Neuronal stem cell (in vitro differentiated cells): ENCODE data around the gene ASCL4. TPM values are rescaled to one million over a fixed set of nuclear protein-coding genes. Genes with fewer than 3 reads are reported as not detected.
"Not testable (repeated sequence)": the region's sequence is repeated elsewhere in the genome, so short reads cannot be mapped to it uniquely, and the experiment has no call there.

Source experiments
- DNase-seq: peaks from one replicate; pipeline ENCODE4 v3.0.0-alpha.2; 2013; ENCODE audit warnings: low spot score
- H2AFZ ChIP-seq: one replicate; pipeline ENCODE4 v1.6.1; 2013; ENCODE audit warnings: mild to moderate bottlenecking, low read length, inconsistent platforms
- H2AK5ac ChIP-seq: 2 replicates; pipeline ENCODE4 v1.6.1; 2013; ENCODE audit warnings: low read depth, mild to moderate bottlenecking, inconsistent platforms, low read length, moderate library complexity, mixed read lengths
- H2BK120ac ChIP-seq: 2 replicates; pipeline ENCODE4 v1.6.1; 2013; ENCODE audit warnings: low read depth, mild to moderate bottlenecking, inconsistent platforms, low read length, moderate library complexity, mixed read lengths
- H2BK12ac ChIP-seq: one replicate; pipeline ENCODE4 v1.6.1; 2013; ENCODE audit warnings: low read length, inconsistent platforms
- H2BK15ac ChIP-seq: 2 replicates; pipeline ENCODE4 v1.6.1; 2013; ENCODE audit warnings: mild to moderate bottlenecking, low read length, inconsistent platforms, mixed read lengths
- H2BK5ac ChIP-seq: one replicate; pipeline ENCODE4 v1.6.1; 2013; ENCODE audit warnings: inconsistent platforms, mild to moderate bottlenecking, low read length, moderate library complexity
- H3K14ac ChIP-seq: one replicate; pipeline ENCODE4 v1.6.1; 2013; ENCODE audit warnings: low read length, inconsistent platforms
- H3K18ac ChIP-seq: 2 replicates; pipeline ENCODE4 v1.6.1; 2013; ENCODE audit warnings: low read length, inconsistent platforms
- H3K23ac ChIP-seq: 2 replicates; pipeline ENCODE4 v1.6.1; 2013; ENCODE audit warnings: low read depth, mild to moderate bottlenecking, mixed read lengths, low read length, inconsistent platforms; ENCODE audit not compliant: poor library complexity
- H3K27ac ChIP-seq: replicated peaks from 3 replicates; pipeline ENCODE4 v1.5.1; 2013; ENCODE audit warnings: low read length, inconsistent platforms
- H3K27me3 ChIP-seq, 3 experiments: 2 replicates each; pipeline ENCODE4 v1.6.1; 2013; ENCODE audit warnings: low read length in 3 of 3, mild to moderate bottlenecking in 2 of 3, inconsistent platforms in 1 of 3, low read depth in 1 of 3, mixed read lengths in 1 of 3, moderate library complexity in 1 of 3; ENCODE audit not compliant: control insufficient read depth in 3 of 3, insufficient read depth in 3 of 3
- H3K36me3 ChIP-seq, 2 donors: replicated peaks in 1 of 2; 2 replicates each; pipeline ENCODE4 v1.6.1; 2013; ENCODE audit warnings: low read length in 2 of 2; ENCODE audit not compliant: control insufficient read depth in 2 of 2, insufficient read depth in 2 of 2
- H3K4ac ChIP-seq: 2 replicates; pipeline ENCODE4 v1.6.1; 2013; ENCODE audit warnings: inconsistent platforms, mild to moderate bottlenecking, low read length, moderate library complexity
- H3K4me1 ChIP-seq, 2 donors: 1 replicate in 1 of 2; 2 replicates in 1 of 2; pipeline ENCODE4 v1.6.1; 2013; ENCODE audit warnings: low read length in 2 of 2, low read depth in 1 of 2; ENCODE audit not compliant: control insufficient read depth in 2 of 2, insufficient read depth in 1 of 2
- H3K4me2 ChIP-seq: one replicate; pipeline ENCODE4 v1.6.1; 2013; ENCODE audit warnings: mild to moderate bottlenecking, low read length, inconsistent platforms; ENCODE audit not compliant: insufficient read depth, poor library complexity, severe bottlenecking
- H3K4me3 ChIP-seq, 2 donors: 2 replicates each; pipeline ENCODE4 v1.5.1; 2013; ENCODE audit warnings: low read length in 2 of 2, mild to moderate bottlenecking in 2 of 2, inconsistent platforms in 1 of 2, moderate library complexity in 1 of 2
- H3K79me1 ChIP-seq: one replicate; pipeline ENCODE4 v1.6.1; 2013; ENCODE audit warnings: low read depth, mild to moderate bottlenecking, inconsistent platforms, low read length, moderate library complexity
- H3K9ac ChIP-seq: one replicate; pipeline ENCODE4 v1.6.1; 2013; ENCODE audit warnings: mild to moderate bottlenecking, low read depth, low read length, inconsistent platforms; ENCODE audit not compliant: poor library complexity
- H3K9me3 ChIP-seq, 2 donors: replicated peaks in 1 of 2; 2 replicates each; pipeline versions ENCODE3 to v1.6.1; 2013; ENCODE audit warnings: low read length in 2 of 2, mild to moderate bottlenecking in 2 of 2, inconsistent platforms in 1 of 2, low read depth in 1 of 2, mixed read lengths in 1 of 2, moderate library complexity in 1 of 2; ENCODE audit not compliant: control insufficient read depth in 2 of 2, insufficient read depth in 1 of 2
- H4K8ac ChIP-seq: one replicate; pipeline ENCODE4 v1.6.1; 2013; ENCODE audit warnings: low read depth, mild to moderate bottlenecking, inconsistent platforms, low read length, moderate library complexity
- H4K91ac ChIP-seq: one replicate; pipeline ENCODE4 v1.6.1; 2013; ENCODE audit warnings: low read length, low read depth, mild to moderate bottlenecking, inconsistent platforms; ENCODE audit not compliant: poor library complexity
- WGBS, 2 donors: extraction: QIAGEN DNeasy Blood & Tissue Kit; methylation state at CpG; one replicate each; pipeline ENCODE4 v1.1.7; 2013; ENCODE audit warnings: missing lambda C conversion rate in 2 of 2, mixed read lengths in 1 of 2; ENCODE audit not compliant: insufficient read length in 2 of 2, insufficient replicate concordance in 1 of 2; ENCODE audit errors: extremely low coverage in 2 of 2; 5-methylcytosine and 5-hydroxymethylcytosine counted together
- polyA plus RNA-seq, 2 experiments: library from polyadenylated mRNA; stranded (reverse); fragments of 200-250 nt; gene quantifications; one replicate each; pipeline ENCODE4 v1.2.3, GENCODE V29; 2013

The ASCL4 gene, protein sequence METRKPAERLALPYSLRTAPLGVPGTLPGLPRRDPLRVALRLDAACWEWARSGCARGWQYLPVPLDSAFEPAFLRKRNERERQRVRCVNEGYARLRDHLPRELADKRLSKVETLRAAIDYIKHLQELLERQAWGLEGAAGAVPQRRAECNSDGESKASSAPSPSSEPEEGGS
- not detected for polyA plus RNA-seq (2013, experiment 1 of 2)
- polyA plus RNA-seq (2013, experiment 2 of 2), result not detected

DNA sequence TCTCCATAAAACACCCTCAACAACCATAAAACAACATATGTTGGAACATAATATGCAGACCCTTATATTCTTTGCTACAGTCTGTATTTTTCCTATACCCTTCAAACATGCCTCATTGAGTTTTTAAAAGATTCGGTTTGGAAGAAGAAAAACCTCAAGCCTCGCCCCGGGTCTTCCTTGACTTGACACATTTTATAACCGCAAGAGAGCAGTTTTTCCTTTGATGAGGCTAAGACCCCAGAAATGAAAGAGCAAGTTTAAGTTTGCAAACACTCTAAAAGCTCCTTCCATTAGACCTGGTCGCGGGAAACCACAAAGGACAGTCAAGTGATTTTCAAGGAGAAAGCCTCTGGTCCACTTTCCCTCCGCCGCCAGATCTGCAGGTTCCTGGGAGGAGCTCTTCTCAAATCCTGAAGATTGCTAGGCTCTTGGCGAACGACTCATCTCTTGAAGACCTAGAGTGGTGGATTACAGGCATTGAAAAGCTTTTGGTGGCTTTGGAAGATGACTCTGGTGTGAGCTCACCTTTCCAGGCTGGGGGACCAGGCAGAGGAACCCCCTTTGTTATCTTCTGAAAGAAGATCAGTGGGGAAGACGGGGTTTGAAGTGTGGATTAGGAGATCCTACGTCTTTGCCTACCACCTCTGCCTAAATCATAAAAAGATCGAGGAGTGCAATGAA is at the start of gene ASCL4:
ASCL4 (plus strand) TSS at position 356 of the 681 bp plus-strand sequence. CDS start 515 bp downstream, outside the sequence.
- peak within 1 kb of the TSS; percentile 74 for H3K9ac ChIP-seq
- H3K4ac ChIP-seq, result no peak within 1 kb of the TSS
- H3K36me3 ChIP-seq, result no peaks in the 10 kb centered on the region
- peak within 1 kb of the TSS; percentile 58 for H2BK120ac ChIP-seq
- H3K79me1 ChIP-seq, result no peaks in the 10 kb centered on the region
- H4K91ac ChIP-seq, result no peak within 1 kb of the TSS
- H2BK15ac ChIP-seq, result no peak within 1 kb of the TSS
- H3K18ac ChIP-seq, result peak within 1 kb of the TSS; percentile 46
- H2BK5ac ChIP-seq, result no peak within 1 kb of the TSS
- H3K23ac ChIP-seq, result peak within 1 kb of the TSS; percentile 31
- H3K27ac ChIP-seq, result no peak within 1 kb of the TSS
- H2AK5ac ChIP-seq, result no peak within 1 kb of the TSS
- no peaks in the 10 kb centered on the region for H3K4me1 ChIP-seq
- H3K9me3 ChIP-seq, result no peaks in the 10 kb centered on the region
- no CpG with 5 or more reads among the region's 13 CpGs for WGBS, 2 donors
- peak within 1 kb of the TSS; percentile 43 for H3K14ac ChIP-seq
- H2AFZ ChIP-seq, result peak within 1 kb of the TSS; percentile 88
- no peak within 1 kb of the TSS for H4K8ac ChIP-seq
- peak within 1 kb of the TSS; percentile 13 to 76 for H3K4me3 ChIP-seq
- DNase-seq, result no peak
- peaks cover 14 to 79% (median 41%) of the 10 kb centered on the region in 3 experiments for H3K27me3 ChIP-seq
- peak within 1 kb of the TSS; percentile 79 for H3K4me2 ChIP-seq
- H2BK12ac ChIP-seq, result no peak within 1 kb of the TSS

DNA sequence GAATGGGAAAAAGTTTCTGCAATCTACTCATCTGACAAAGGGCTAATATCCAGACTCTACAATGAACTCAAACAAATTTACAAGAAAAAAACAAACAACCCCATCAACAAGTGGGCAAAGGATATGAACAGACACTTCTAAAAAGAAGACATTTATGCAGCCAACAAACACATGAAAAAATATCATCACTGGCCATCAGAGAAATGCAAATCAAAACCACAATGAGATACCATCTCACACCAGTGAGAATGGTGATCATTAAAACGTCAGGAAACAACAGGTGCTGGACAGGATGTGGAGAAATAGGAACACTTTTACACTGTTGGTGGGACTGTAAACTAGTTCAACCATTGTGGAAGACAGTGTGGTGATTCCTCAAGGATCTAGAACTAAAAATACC is 47.2 kb upstream of the ASCL4 start:
- not testable (repeated sequence) for H2BK12ac ChIP-seq, H3K27me3 ChIP-seq

DNA sequence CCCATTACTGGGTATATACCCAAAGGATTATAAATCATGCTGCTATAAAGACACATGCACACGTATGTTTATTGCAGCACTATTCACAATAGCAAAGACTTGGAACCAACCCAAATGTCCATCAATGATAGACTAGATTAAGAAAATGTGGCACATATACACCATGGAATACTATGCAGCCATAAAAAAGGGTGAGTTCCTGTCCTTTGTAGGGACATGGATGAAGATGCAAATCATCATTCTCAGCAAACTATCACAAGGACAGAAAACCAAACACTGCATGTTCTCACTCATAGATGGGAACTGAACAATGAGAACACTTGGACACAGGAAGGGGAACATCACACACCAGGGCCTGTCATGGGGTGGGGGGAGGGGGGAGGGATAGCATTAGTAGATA is 46.8 kb upstream of the ASCL4 start:
- H3K79me1 ChIP-seq, DNase-seq, H2BK5ac ChIP-seq, H2AK5ac ChIP-seq, H4K8ac ChIP-seq, H3K4ac ChIP-seq, H3K4me1 ChIP-seq, H2BK12ac ChIP-seq, H2BK120ac ChIP-seq, H2AFZ ChIP-seq, H3K14ac ChIP-seq, H3K9ac ChIP-seq, H3K4me2 ChIP-seq, H3K18ac ChIP-seq, H3K36me3 ChIP-seq, H3K23ac ChIP-seq, H4K91ac ChIP-seq, H2BK15ac ChIP-seq, H3K9me3 ChIP-seq, H3K4me3 ChIP-seq, H3K27ac ChIP-seq, H3K27me3 ChIP-seq: not testable (repeated sequence)
- no CpG with 5 or more reads among the region's 1 CpG for WGBS, 2 donors

More for the DNA sequence above, 47.2 kb upstream of the ASCL4 start:
- H4K8ac ChIP-seq, H3K36me3 ChIP-seq, H2AK5ac ChIP-seq, H3K9ac ChIP-seq, H3K4ac ChIP-seq, H3K9me3 ChIP-seq, H2BK120ac ChIP-seq, H3K27ac ChIP-seq, H2AFZ ChIP-seq, H2BK15ac ChIP-seq, H3K18ac ChIP-seq, H4K91ac ChIP-seq, H3K4me1 ChIP-seq, H3K4me2 ChIP-seq, H3K4me3 ChIP-seq, H2BK5ac ChIP-seq, H3K14ac ChIP-seq, H3K23ac ChIP-seq, DNase-seq, H3K79me1 ChIP-seq: not testable (repeated sequence)
- WGBS, 2 donors, result no CpG with 5 or more reads among the region's 1 CpG

DNA sequence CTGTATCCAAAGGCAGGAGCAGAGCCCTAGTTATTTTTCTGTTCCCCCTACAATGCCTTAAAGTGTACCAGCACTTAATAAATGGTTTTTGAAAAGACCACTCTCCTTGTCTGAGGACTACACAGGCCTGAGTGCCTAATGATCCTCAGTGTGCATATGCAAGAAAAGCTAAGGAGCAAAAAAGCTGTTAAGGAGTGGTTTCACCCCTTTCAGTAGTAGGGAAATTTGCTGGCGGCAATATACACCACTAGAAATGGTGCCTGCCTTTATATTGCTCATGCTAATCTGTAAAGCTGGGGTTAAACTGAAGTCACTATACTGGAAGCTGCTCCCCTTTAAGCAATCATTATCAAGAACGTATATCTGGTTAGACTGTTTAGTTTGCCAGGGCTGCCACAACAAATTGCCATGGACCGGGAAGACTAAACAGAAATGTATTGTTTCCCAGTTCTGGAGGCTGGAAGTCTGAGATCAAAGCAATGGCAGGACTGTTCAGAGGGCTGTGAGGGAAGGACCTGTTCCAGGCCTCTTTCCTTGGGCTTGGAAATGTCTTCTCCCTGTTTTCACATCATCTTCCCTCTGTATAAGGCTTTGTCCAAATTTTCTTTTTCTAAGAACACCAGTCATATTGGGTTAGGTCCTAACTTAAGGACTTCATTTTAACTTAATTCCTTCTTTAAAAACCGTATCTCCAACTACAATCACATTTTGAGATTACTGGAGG is 43.7 kb upstream of the ASCL4 start:
- Histone ChIP-seq H4K8ac (no peak overlapping the region), H3K23ac (no peak overlapping the region), H3K9me3 (no peaks in the 10 kb centered on the region), H2AK5ac (no peak overlapping the region), H2BK120ac (no peak overlapping the region), H2BK12ac (no peak overlapping the region), H3K79me1 (no peaks in the 10 kb centered on the region), H3K27ac (no peak overlapping the region), H3K9ac (no peak overlapping the region), H2AFZ (no peak overlapping the region), H3K4me2 (no peak overlapping the region), H2BK5ac (no peak overlapping the region), H4K91ac (no peak overlapping the region), H3K4ac (no peak overlapping the region), H2BK15ac (no peak overlapping the region), H3K27me3 (no peaks in the 10 kb centered on the region), H3K18ac (no peak overlapping the region), H3K4me1 (no peaks in the 10 kb centered on the region), H3K4me3 (no peak overlapping the region), H3K14ac (no peak overlapping the region), H3K36me3 (peaks cover 15 to 36% of the 10 kb centered on the region in 2 donors)
- WGBS, 2 donors, result 83% methylated on average over 1 of the region's 4 CpGs; no CpG with 5 or more reads in 1 of the 2 donors
- DNase-seq, result no peak
